Loucy (cell line): ENCODE measurements around the gene CTNND2.

Experiments
- H2AFZ ChIP-seq: fragments of 200-600 bp; sonication (generic); 2 replicates; pipeline ENCODE4 v1.6.0; 2016; ENCODE audit warnings: antibody characterized with exemption, mild to moderate bottlenecking, low read length, moderate library complexity
- H3F3A ChIP-seq: fragments of 200-600 bp; 2 replicates; pipeline ENCODE4 v1.6.0; 2016; ENCODE audit warnings: antibody characterized with exemption, low read depth, mild to moderate bottlenecking
- H3K27me3 ChIP-seq: fragments of 200-600 bp; sonication (generic); 2 replicates; pipeline ENCODE4 v1.6.1; 2014; ENCODE audit warnings: low read length, mild to moderate bottlenecking; ENCODE audit not compliant: insufficient read depth, poor library complexity, severe bottlenecking
- H3K36me3 ChIP-seq: fragments of 200-600 bp; sonication (generic); 2 replicates; pipeline ENCODE4 v1.6.1; 2016; ENCODE audit warnings: low read length; ENCODE audit not compliant: insufficient read depth
- H3K4me1 ChIP-seq: fragments of 200-600 bp; sonication (generic); 2 replicates; pipeline ENCODE4 v1.5.1; 2014; ENCODE audit warnings: low read length, mild to moderate bottlenecking; ENCODE audit not compliant: insufficient read depth, poor library complexity, severe bottlenecking
- H3K4me2 ChIP-seq: fragments of 200-600 bp; sonication (generic); 2 replicates; pipeline ENCODE4 v1.6.0; 2014; ENCODE audit warnings: antibody characterized with exemption, low read length, low read depth, mild to moderate bottlenecking; ENCODE audit not compliant: poor library complexity, severe bottlenecking
- H3K4me3 ChIP-seq: fragments of 200-600 bp; sonication (generic); 2 replicates; pipeline ENCODE4 v1.5.1; 2014; ENCODE audit warnings: low read length, mild to moderate bottlenecking, mixed read lengths; ENCODE audit not compliant: poor library complexity, severe bottlenecking
- H3K79me2 ChIP-seq: fragments of 200-600 bp; sonication (generic); 2 replicates; pipeline ENCODE4 v1.6.1; 2014; ENCODE audit warnings: low read length; ENCODE audit not compliant: insufficient read depth
- H3K9ac ChIP-seq: fragments of 200-600 bp; sonication (generic); 2 replicates; pipeline ENCODE4 v1.6.0; 2014; ENCODE audit warnings: mild to moderate bottlenecking, low read depth, low read length, moderate library complexity; ENCODE audit not compliant: poor library complexity, severe bottlenecking
- H3K9me2 ChIP-seq: fragments of 200-600 bp; sonication (generic); replicated peaks from 2 replicates; pipeline ENCODE4 v1.6.1; 2016; ENCODE audit warnings: low read depth, low read length, mixed read lengths
- H3K9me3 ChIP-seq: fragments of 200-600 bp; sonication (generic); 2 replicates; pipeline ENCODE4 v1.6.1; 2014; ENCODE audit warnings: mild to moderate bottlenecking, antibody characterized with exemption, low read length, low read depth; ENCODE audit not compliant: insufficient read depth
- H4K20me1 ChIP-seq: fragments of 200-600 bp; sonication (generic); 2 replicates; pipeline ENCODE4 v1.6.0; 2014; ENCODE audit warnings: antibody characterized with exemption, low read length, mild to moderate bottlenecking; ENCODE audit not compliant: insufficient read depth, poor library complexity, severe bottlenecking
- EZH2phosphoT487 ChIP-seq: fragments of 200-600 bp; IDR thresholded peaks from 2 replicates; pipeline ENCODE4 v1.6.1; 2018; ENCODE audit warnings: antibody characterized with exemption, mild to moderate bottlenecking, moderate library complexity, borderline replicate concordance
- TF ChIP-seq, protein P1 (sequence below): fragments of 200-600 bp; sonication (generic); conservative IDR thresholded peaks from 2 replicates; pipeline ENCODE4 v1.5.1; 2014; ENCODE audit warnings: mild to moderate bottlenecking, antibody characterized with exemption, low read length

CTNND2 gene

GRCh38 chr5:11384441-11385250, 519.6 kb downstream of the CTNND2 start:
- H3K79me2 ChIP-seq = no peaks in the 10 kb centered on the region
- no peaks in the 10 kb centered on the region for H3K4me1 ChIP-seq
- no peak overlapping the region for H2AFZ ChIP-seq
- TF ChIP-seq EZH2phosphoT487 = no peak
- TF ChIP-seq, protein P1, sequence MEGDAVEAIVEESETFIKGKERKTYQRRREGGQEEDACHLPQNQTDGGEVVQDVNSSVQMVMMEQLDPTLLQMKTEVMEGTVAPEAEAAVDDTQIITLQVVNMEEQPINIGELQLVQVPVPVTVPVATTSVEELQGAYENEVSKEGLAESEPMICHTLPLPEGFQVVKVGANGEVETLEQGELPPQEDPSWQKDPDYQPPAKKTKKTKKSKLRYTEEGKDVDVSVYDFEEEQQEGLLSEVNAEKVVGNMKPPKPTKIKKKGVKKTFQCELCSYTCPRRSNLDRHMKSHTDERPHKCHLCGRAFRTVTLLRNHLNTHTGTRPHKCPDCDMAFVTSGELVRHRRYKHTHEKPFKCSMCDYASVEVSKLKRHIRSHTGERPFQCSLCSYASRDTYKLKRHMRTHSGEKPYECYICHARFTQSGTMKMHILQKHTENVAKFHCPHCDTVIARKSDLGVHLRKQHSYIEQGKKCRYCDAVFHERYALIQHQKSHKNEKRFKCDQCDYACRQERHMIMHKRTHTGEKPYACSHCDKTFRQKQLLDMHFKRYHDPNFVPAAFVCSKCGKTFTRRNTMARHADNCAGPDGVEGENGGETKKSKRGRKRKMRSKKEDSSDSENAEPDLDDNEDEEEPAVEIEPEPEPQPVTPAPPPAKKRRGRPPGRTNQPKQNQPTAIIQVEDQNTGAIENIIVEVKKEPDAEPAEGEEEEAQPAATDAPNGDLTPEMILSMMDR = no peak
- no peaks in the 10 kb centered on the region for H3K27me3 ChIP-seq
- H3K4me2 ChIP-seq = no peak overlapping the region
- H3F3A ChIP-seq = no peaks in the 10 kb centered on the region
- H4K20me1 ChIP-seq = no peaks in the 10 kb centered on the region
- no peak overlapping the region for H3K9ac ChIP-seq
- H3K9me2 ChIP-seq = no peaks in the 10 kb centered on the region
- H3K9me3 ChIP-seq = no peaks in the 10 kb centered on the region
- no peaks in the 10 kb centered on the region for H3K36me3 ChIP-seq
- no peak overlapping the region for H3K4me3 ChIP-seq

GRCh38 chr5:11383506-11384095, 520.6 kb downstream of the CTNND2 start:
- TF ChIP-seq EZH2phosphoT487 = no peak
- TF ChIP-seq, protein P1 = no peak

DNA sequence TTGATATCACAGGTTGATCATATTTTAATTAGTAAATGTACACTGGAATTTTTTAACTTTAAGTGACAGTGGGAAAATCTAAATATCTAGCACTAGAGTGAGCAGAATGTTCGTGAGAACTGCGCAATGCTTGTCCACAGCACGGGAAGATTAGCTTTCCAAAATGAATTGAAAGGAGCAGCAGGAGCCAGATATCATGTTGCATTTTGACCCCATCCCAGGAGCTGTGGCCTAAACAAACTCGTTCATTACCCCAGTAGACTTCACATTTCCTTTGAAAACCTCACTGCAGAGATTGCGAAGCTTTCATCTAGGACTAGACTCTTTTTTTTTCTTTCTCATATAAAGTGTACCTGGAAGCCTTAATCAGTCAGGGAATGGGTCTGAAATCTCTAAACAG, 525.8 kb downstream of the CTNND2 start:
- TF ChIP-seq, protein P1 = no peak
- TF ChIP-seq EZH2phosphoT487 = no peak
- no peaks in the 10 kb centered on the region for H3K4me1 ChIP-seq
- no peaks in the 10 kb centered on the region for H3F3A ChIP-seq
- H4K20me1 ChIP-seq = no peaks in the 10 kb centered on the region
- H3K79me2 ChIP-seq = no peaks in the 10 kb centered on the region
- H3K36me3 ChIP-seq = no peaks in the 10 kb centered on the region
- no peak overlapping the region for H2AFZ ChIP-seq
- no peak overlapping the region for H3K4me3 ChIP-seq
- H3K9me3 ChIP-seq = no peaks in the 10 kb centered on the region
- no peak overlapping the region for H3K4me2 ChIP-seq
- no peaks in the 10 kb centered on the region for H3K27me3 ChIP-seq
- no peak overlapping the region for H3K9ac ChIP-seq
- H3K9me2 ChIP-seq = no peaks in the 10 kb centered on the region

More at GRCh38 chr5:11383506-11384095, 520.6 kb downstream of the CTNND2 start:
- H3K9me2 ChIP-seq = no peaks in the 10 kb centered on the region
- H3K79me2 ChIP-seq = no peaks in the 10 kb centered on the region
- H3F3A ChIP-seq = no peaks in the 10 kb centered on the region
- H3K9ac ChIP-seq = no peak overlapping the region
- H3K4me2 ChIP-seq = no peak overlapping the region
- no peaks in the 10 kb centered on the region for H3K9me3 ChIP-seq
- no peak overlapping the region for H2AFZ ChIP-seq
- no peaks in the 10 kb centered on the region for H3K36me3 ChIP-seq
- H3K4me3 ChIP-seq = no peak overlapping the region
- H3K4me1 ChIP-seq = no peaks in the 10 kb centered on the region
- H4K20me1 ChIP-seq = no peaks in the 10 kb centered on the region
- H3K27me3 ChIP-seq = no peaks in the 10 kb centered on the region
